ENCODE results near the gene FUBP3. TPM values are rescaled to one million over a fixed set of nuclear protein-coding genes. Genes with fewer than 3 reads are reported as not detected.
A peak's percentile ranks its signal among the peaks of the same experiment; 100 is the strongest.
"Not testable (repeated sequence)": the region's sequence is repeated elsewhere in the genome, so short reads cannot be mapped to it uniquely, and the experiment has no call there.

The FUBP3 gene
- total and polyA plus RNA-seq, 4 experiments from 2014 or later: 27.6 to 46.5 (median 40.4) TPM

DNA sequence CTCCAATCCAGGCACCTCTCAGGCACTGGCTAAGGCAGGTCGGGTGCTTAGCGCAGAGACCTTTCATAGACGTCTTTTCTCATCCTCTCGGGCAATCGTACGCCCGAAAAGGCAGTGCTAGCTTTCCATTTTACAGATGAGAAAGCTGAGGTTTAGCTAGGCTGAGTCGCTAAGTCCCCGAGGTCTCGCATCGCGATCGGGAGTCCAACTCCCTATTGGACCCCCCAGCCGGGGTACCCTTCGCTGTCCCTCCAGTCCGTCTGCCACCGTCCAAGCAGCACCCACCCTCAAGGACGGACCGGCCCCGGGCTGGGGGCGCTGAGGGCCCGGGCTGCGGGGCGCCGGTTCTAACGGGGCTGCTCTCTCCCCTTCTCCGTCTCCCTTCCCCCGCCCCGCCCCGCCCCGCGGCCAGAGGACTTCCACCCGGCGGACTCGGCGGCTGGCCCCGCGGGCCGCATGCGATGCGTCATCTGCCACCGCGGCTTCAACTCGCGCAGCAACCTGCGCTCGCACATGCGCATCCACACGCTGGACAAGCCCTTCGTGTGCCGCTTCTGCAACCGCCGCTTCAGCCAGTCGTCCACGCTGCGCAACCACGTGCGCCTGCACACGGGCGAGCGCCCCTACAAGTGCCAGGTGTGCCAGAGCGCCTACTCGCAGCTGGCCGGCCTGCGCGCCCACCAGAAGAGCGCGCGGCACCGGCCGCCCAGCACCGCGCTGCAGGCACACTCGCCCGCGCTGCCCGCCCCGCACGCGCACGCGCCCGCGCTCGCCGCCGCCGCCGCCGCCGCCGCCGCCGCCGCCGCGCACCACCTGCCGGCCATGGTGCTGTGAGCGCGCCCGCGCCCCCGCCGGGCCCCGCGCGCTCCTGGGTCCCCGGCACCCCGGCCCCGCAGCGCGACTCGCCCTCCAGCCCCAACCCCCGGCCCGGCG lies 101.7 kb downstream of the FUBP3 start:
- H3K27ac ChIP-seq (ENCODE audit: low read depth, low read length): peak overlapping the region; percentile 28
- POLR2A ChIA-PET (ENCODE audit: partially characterized antibody): interaction anchor here (1.5 to 2.2 kb wide), 2 partner anchors 12 to 220 kb away, joined by 4 to 13 read pairs; partner anchors contain the start of gene EXOSC2
- H3K27me3 ChIP-seq (ENCODE audit: insufficient read depth, low read length): no peaks in the 10 kb centered on the region
- peaks cover 0 to 3% (median 0%) of the 10 kb centered on the region in 8 donors for H3K9me3 Mint-ChIP-seq
- DNase-seq: peak; percentile 48 to 69 (median 50)
- H3K9me3 ChIP-seq (ENCODE audit: control insufficient read depth in 1 of 2, low read length in 2 of 2): no peaks in the 10 kb centered on the region
- peaks cover 0 to 9% of the 10 kb centered on the region in 2 donors for H3K27me3 Mint-ChIP-seq
- H3K4me3 ChIP-seq (ENCODE audit: low read length in 2 of 2): peak overlapping the region in 1 of 2 donors; percentile 81
- H3K36me3 ChIP-seq (ENCODE audit: insufficient read depth, low read length): no peaks in the 10 kb centered on the region
- intact Hi-C loops (cut with micrococcal nuclease): loop anchor here (10.0 kb wide), 1 partner anchor 436 kb away; no protein-coding TSS in a partner anchor
- peaks cover 9% of the 10 kb centered on the region for H3K4me1 ChIP-seq (ENCODE audit: insufficient read depth, low read length)
- CTCF ChIA-PET (ENCODE audit: partially characterized antibody): interaction anchor here (0.6 to 9.4 kb wide), 4 partner anchors 7 to 219 kb away, joined by 3 to 171 read pairs (median 14); partner anchors contain the start of gene EXOSC2
- no peak overlapping the region for H3K27ac Mint-ChIP-seq
- H3K4me1 Mint-ChIP-seq: peaks cover 2 to 15% (median 6%) of the 10 kb centered on the region in 4 donors
- peaks cover 0 to 2% of the 10 kb centered on the region in 2 donors for H3K36me3 Mint-ChIP-seq
- peak overlapping the region; percentile 57 to 95 (median 66) for H3K4me3 Mint-ChIP-seq

DNA sequence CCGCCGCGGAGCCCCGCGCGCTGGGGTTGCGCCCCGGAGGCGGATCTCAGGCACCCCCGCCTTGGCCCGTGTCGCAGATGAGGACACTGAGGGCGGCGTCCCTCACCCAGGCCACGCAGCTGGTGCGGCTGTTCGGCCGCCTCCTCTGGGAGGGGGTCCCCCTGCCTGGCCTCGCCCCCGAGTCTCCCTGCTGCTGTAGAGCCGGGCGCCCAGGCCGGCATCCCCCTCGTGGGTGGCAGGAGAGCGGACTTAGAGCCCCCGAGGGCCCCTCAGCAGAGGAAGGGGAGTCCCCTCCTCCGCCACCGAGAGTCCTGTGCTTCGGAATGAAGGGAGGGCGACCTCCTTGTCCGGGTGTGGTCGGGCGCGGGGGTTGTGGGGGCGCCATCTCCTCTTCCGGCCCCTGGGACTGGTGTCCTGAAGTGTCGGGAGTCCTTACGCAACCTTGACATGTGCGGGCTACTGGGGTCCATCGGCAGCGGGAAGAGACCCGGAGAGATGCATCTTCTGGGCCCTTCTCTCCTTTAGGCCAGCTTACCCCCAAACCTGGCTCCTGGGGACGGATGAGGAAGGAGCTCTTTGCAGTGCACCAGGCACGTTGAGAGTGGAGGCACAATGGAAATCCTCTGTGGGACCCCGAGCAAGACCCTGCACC lies 102.5 kb downstream of the FUBP3 start:
- peak overlapping the region; percentile 28 for H3K27ac ChIP-seq (ENCODE audit: low read depth, low read length)
- H3K9me3 Mint-ChIP-seq: peaks cover 0 to 3% (median 0%) of the 10 kb centered on the region in 8 donors
- POLR2A ChIA-PET (ENCODE audit: partially characterized antibody): interaction anchor here (0.9 to 2.2 kb wide), 5 partner anchors 12 to 221 kb away, joined by 3 to 13 read pairs (median 3); partner anchors contain the start of gene EXOSC2

DNA sequence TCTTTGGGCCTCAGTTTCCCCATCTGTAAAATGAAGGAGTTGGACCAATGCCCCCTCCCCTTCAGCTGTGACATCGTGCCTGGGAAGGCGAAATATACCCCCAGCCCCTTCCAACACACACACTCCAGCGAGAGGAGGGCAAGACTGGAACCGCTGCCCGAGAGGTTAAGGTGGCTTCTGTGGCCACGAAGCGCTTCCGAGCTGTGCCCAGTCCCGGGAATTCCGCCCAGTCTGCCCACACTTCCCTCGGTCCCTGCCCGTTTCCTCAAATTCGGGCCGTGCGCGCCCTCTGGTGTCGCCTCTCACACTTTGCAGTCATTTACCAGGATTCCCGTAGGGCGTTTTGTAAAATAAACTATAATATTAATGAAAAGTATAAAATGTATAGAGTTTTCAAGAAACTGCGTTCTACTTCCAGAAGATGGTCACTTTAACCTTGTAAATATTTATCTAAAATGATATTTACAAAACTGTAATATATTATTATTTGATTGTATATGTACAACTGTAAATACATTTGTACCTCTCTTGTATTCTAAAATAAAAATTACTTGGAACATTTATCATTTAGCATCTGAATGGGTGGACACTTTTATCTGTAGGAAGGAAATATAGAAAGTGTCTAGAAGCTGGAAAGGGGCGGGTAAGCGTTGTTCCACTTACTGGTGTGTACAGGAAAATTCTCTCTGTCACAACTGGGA lies 103.2 kb downstream of the FUBP3 start:
- CTCF ChIA-PET (ENCODE audit: partially characterized antibody): interaction anchor here (0.6 to 9.4 kb wide), 10 partner anchors 9 to 235 kb away, joined by 3 to 171 read pairs (median 4); partner anchors contain the start of gene EXOSC2
- Histone ChIP-seq H3K4me3 (ENCODE audit: low read length in 2 of 2) (peak overlapping the region; percentile 81 to 93), H3K4me1 (ENCODE audit: insufficient read depth, low read length) (peaks cover 16% of the 10 kb centered on the region), H3K27ac (ENCODE audit: low read depth, low read length) (peak overlapping the region; percentile 28), H3K9me3 (ENCODE audit: control insufficient read depth in 1 of 2, low read length in 2 of 2) (no peaks in the 10 kb centered on the region), H3K36me3 (ENCODE audit: insufficient read depth, low read length) (no peaks in the 10 kb centered on the region), H3K27me3 (ENCODE audit: insufficient read depth, low read length) (no peaks in the 10 kb centered on the region)
- peaks cover 0 to 9% of the 10 kb centered on the region in 2 donors for H3K27me3 Mint-ChIP-seq
- H3K27ac Mint-ChIP-seq: peak overlapping the region; percentile 66 to 87 (median 81)
- peak in 4 of 5 donors; percentile 37 to 49 (median 48) for DNase-seq
- H3K4me3 Mint-ChIP-seq: peak overlapping the region; percentile 92 to 99 (median 94)
- peaks cover 0 to 3% (median 0%) of the 10 kb centered on the region in 8 donors for H3K9me3 Mint-ChIP-seq
- peaks cover 0 to 2% of the 10 kb centered on the region in 2 donors for H3K36me3 Mint-ChIP-seq
- H3K4me1 Mint-ChIP-seq: peaks cover 5 to 18% (median 9%) of the 10 kb centered on the region in 4 donors
- POLR2A ChIA-PET (ENCODE audit: partially characterized antibody): interaction anchor here (0.6 to 2.2 kb wide), 6 partner anchors 11 to 222 kb away, joined by 3 to 13 read pairs (median 3); partner anchors contain the start of gene EXOSC2
- intact Hi-C loops (cut with micrococcal nuclease): loop anchor here (1.0 to 10.0 kb wide), 3 partner anchors 11 to 438 kb away; partner anchors contain the start of gene EXOSC2

More for the DNA sequence above, 102.5 kb downstream of the FUBP3 start:
- peaks cover 0 to 9% of the 10 kb centered on the region in 2 donors for H3K27me3 Mint-ChIP-seq
- CTCF ChIA-PET (ENCODE audit: partially characterized antibody): interaction anchor here (0.6 to 9.4 kb wide), 9 partner anchors 9 to 234 kb away, joined by 3 to 171 read pairs (median 4); partner anchors contain the start of gene EXOSC2
- DNase-seq: peak in 3 of 5 donors; percentile 20 to 48 (median 40)
- peaks cover 10% of the 10 kb centered on the region for H3K4me1 ChIP-seq (ENCODE audit: insufficient read depth, low read length)
- intact Hi-C loops (cut with micrococcal nuclease): loop anchor here (1.0 to 10.0 kb wide), 3 partner anchors 11 to 437 kb away; partner anchors contain the start of gene EXOSC2
- peak overlapping the region; percentile 92 to 99 (median 94) for H3K4me3 Mint-ChIP-seq
- H3K36me3 ChIP-seq (ENCODE audit: insufficient read depth, low read length): no peaks in the 10 kb centered on the region
- H3K9me3 ChIP-seq (ENCODE audit: control insufficient read depth in 1 of 2, low read length in 2 of 2): no peaks in the 10 kb centered on the region
- peaks cover 0 to 2% of the 10 kb centered on the region in 2 donors for H3K36me3 Mint-ChIP-seq
- H3K4me1 Mint-ChIP-seq: peaks cover 2 to 15% (median 6%) of the 10 kb centered on the region in 4 donors
- H3K27me3 ChIP-seq (ENCODE audit: insufficient read depth, low read length): no peaks in the 10 kb centered on the region
- H3K27ac Mint-ChIP-seq: peak overlapping the region in 3 of 7 donors; percentile 26 to 74 (median 66)
- H3K4me3 ChIP-seq (ENCODE audit: low read length in 2 of 2): peak overlapping the region; percentile 81 to 93

DNA sequence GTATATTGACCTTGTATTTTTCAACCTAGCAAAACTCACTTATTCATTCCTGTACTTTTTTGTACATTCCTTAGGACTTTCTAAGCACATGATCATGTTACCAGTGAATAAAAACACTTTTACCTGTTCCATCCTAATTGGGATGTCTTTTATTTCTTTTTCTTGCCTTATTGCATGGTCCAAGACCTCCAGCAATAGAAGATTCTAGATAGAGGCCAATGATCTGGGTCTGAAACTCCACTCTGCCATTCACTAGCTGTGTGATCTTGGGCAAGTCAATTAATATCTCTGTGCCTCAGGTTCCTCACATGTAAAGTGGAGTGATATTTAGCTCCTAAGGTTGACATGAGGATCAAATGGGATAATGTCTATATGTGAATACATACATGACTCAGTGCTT lies 105.7 kb downstream of the FUBP3 start:
- Mint-ChIP-seq H3K4me1 (peaks cover 14 to 39% (median 22%) of the 10 kb centered on the region in 4 donors), H3K9me3 (peaks cover 0 to 3% (median 0%) of the 10 kb centered on the region in 8 donors), H3K27me3 (peaks cover 0 to 4% of the 10 kb centered on the region in 2 donors), H3K36me3 (peaks cover 0 to 2% of the 10 kb centered on the region in 2 donors), H3K4me3 (no peak overlapping the region), H3K27ac (no peak overlapping the region)
- Histone ChIP-seq H3K36me3 (ENCODE audit: insufficient read depth, low read length) (no peaks in the 10 kb centered on the region), H3K9me3 (ENCODE audit: control insufficient read depth in 1 of 2, low read length in 2 of 2) (no peaks in the 10 kb centered on the region), H3K27ac (ENCODE audit: low read depth, low read length) (no peak overlapping the region), H3K27me3 (ENCODE audit: insufficient read depth, low read length) (no peaks in the 10 kb centered on the region), H3K4me1 (ENCODE audit: insufficient read depth, low read length) (peaks cover 33% of the 10 kb centered on the region), H3K4me3 (ENCODE audit: low read length in 2 of 2) (no peak overlapping the region)
- ChIA-PET CTCF (ENCODE audit: partially characterized antibody) (interaction anchor here (1.0 to 9.4 kb wide), 5 partner anchors 16 to 223 kb away, joined by 3 to 171 read pairs (median 4); no protein-coding TSS in a partner anchor), POLR2A (ENCODE audit: partially characterized antibody) (no interaction called here)
- no peak for DNase-seq
- intact Hi-C loops (cut with micrococcal nuclease): loop anchor here (10.0 kb wide), 1 partner anchor 440 kb away; no protein-coding TSS in a partner anchor

DNA sequence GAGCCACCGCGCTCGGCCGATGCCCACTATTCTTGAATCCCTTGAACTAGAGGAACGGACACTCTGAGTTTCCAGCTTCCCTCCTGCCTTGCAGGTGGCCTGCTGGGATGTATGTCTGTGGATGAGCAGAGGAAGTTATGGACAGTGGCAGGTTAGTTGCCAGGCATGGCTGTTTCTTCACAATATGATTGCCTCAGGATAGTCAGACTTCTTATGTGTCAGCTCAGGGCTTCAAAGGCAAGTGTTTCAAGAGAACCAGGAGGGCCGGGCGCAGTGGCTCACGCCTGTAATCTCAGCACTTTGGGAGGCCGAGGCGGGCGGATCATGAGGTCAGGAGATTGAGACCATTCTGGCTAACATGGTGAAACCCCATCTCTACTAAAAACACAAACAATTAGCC lies 106.6 kb downstream of the FUBP3 start:
- H3K36me3 ChIP-seq (ENCODE audit: insufficient read depth, low read length); H3K27me3 ChIP-seq (ENCODE audit: insufficient read depth, low read length); DNase-seq; POLR2A ChIA-PET (ENCODE audit: partially characterized antibody); H3K9me3 ChIP-seq (ENCODE audit: control insufficient read depth in 1 of 2, low read length in 2 of 2); H3K4me3 ChIP-seq (ENCODE audit: low read length in 2 of 2); H3K36me3 Mint-ChIP-seq; H3K9me3 Mint-ChIP-seq; H3K27me3 Mint-ChIP-seq; H3K4me3 Mint-ChIP-seq; H3K27ac Mint-ChIP-seq; H3K27ac ChIP-seq (ENCODE audit: low read depth, low read length): not testable (repeated sequence)
- intact Hi-C loops (cut with micrococcal nuclease): loop anchor here (10.0 kb wide), 1 partner anchor 441 kb away; no protein-coding TSS in a partner anchor
- H3K4me1 ChIP-seq (ENCODE audit: insufficient read depth, low read length): peaks cover 29% of the 10 kb centered on the region
- CTCF ChIA-PET (ENCODE audit: partially characterized antibody): interaction anchor here (1.0 to 9.4 kb wide), 5 partner anchors 16 to 223 kb away, joined by 3 to 171 read pairs (median 4); no protein-coding TSS in a partner anchor
- H3K4me1 Mint-ChIP-seq: peaks cover 15 to 45% (median 25%) of the 10 kb centered on the region in 4 donors

DNA sequence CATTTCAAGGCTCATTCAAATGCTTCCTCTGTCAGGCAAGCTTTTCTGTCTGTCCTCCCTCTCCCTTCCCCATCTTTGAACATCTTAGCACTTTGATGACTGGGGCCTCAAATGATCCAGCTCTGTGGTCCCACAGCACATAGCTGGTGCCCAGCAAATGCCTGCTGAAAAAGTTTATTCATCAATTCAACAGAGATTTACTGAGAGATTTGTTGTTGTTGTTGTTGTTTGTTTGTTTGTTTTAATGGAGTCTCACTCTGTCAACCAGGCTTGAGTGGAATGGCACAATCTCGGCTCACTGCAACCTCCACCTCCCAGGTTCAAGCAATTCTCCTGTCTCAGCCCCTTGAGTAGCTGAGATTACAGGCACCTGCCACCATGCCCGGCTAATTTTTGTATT lies 108.2 kb downstream of the FUBP3 start:
- no peaks in the 10 kb centered on the region for H3K36me3 ChIP-seq (ENCODE audit: insufficient read depth, low read length)
- H3K4me3 ChIP-seq (ENCODE audit: low read length in 2 of 2): no peak overlapping the region
- H3K27ac ChIP-seq (ENCODE audit: low read depth, low read length): no peak overlapping the region
- H3K27me3 ChIP-seq (ENCODE audit: insufficient read depth, low read length): no peaks in the 10 kb centered on the region
- peaks cover 27% of the 10 kb centered on the region for H3K4me1 ChIP-seq (ENCODE audit: insufficient read depth, low read length)
- Mint-ChIP-seq H3K27ac (peak overlapping the region in 2 of 7 donors; percentile 8 to 59), H3K27me3 (no peaks in the 10 kb centered on the region), H3K9me3 (peaks cover 0 to 4% (median 0%) of the 10 kb centered on the region in 8 donors), H3K4me3 (peak overlapping the region in 6 of 8 donors; percentile 29 to 65 (median 40)), H3K4me1 (peaks cover 13 to 39% (median 23%) of the 10 kb centered on the region in 4 donors), H3K36me3 (no peaks in the 10 kb centered on the region)
- ChIA-PET POLR2A (ENCODE audit: partially characterized antibody) (no interaction called here), CTCF (ENCODE audit: partially characterized antibody) (interaction anchor here (0.6 to 9.4 kb wide), 5 partner anchors 9 to 225 kb away, joined by 3 to 171 read pairs (median 3); no protein-coding TSS in a partner anchor)
- H3K9me3 ChIP-seq (ENCODE audit: control insufficient read depth in 1 of 2, low read length in 2 of 2): no peaks in the 10 kb centered on the region
- no peak for DNase-seq
- intact Hi-C loops (cut with micrococcal nuclease): loop anchor here (10.0 kb wide), 1 partner anchor 443 kb away; no protein-coding TSS in a partner anchor

Measured in CD4-positive, alpha-beta memory T cell (primary cell).